ENCODE measurements around the gene SKI.
"Not testable (repeated sequence)": the region's sequence is repeated elsewhere in the genome, so short reads cannot be mapped to it uniquely, and the experiment has no call there.

Gene SKI

DNA sequence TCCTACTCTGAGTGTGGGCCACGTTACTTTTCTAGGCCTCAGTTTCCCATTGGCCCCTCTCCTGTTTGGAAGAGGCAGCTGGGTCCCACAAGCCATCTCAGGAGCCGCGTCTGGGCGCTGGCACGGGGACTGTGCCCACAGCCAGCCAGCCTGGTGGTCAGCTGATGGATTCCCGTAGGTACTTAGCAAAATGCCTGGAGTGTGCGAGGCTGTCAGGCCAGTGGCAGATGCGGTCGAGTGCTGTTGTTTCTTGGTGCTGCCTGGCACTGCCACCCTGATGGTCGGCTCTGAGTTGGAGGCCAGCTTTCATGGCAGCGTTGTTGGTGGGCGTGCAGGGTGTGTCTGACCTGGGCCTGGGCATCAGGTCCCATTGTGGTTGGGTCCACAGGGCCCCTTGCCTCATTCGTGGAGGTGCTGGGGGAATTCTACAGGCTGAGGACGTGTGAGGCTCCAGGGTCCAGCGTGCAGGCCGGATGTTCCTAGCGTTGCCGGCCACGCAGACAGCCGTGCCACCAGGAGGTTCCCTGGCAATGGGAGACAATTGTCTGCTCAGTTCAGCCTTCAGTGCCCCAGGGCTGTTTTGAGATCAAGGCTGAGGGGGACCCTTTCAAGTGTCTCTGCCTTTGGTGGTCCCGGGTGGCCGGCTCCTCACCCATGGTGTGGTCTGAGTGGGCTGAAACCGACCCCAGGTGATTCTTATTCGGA lies 20.9 kb downstream of the SKI start:
- DNase-seq, result no peak

DNA sequence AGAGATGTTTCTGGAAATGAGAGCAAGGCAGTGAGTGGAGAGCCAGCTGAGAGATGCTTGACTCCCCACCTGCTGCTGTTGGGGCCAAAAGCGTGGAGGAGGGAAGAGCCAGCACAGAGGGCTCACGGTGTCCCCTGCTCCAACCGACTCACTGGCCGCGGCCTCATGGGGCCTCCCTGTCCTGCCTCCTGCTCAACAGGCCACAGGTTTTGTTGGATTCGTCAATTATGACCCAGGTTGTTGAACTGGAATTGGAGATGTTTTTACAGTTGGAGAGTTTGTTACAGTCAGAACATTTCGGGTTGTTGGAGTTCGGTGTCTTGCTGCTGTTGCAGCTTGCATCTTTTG lies 21.4 kb downstream of the SKI start:
- DNase-seq, result no peak

DNA sequence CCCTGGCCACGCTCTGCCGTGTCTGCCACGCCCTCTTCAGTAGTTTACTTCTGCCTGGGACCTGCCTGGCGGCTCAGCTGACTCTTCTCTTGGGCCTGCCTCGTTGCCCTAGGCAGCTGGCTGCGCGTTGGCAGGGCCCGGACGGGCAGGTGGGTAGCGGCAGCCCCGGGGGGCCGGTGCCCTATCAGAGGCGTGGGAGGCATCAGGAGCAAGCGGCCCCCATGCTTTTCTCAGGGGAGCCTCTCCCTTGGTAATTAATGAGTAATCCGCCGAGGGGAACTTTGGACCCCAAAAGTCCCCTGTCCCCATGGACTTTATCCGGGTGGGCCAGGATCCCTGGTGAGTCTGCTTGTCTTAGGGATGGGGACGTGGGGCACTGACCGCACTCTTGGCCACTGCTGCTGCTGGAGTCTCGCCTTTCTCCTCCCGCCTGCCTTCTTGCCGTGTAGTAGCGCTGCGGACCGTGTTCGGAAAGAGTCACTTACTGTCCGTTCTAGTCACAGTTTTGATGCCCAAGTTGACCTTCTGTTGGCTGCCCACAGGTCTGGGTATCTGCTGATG lies 22.7 kb downstream of the SKI start:
- DNase-seq, result no peak

DNA sequence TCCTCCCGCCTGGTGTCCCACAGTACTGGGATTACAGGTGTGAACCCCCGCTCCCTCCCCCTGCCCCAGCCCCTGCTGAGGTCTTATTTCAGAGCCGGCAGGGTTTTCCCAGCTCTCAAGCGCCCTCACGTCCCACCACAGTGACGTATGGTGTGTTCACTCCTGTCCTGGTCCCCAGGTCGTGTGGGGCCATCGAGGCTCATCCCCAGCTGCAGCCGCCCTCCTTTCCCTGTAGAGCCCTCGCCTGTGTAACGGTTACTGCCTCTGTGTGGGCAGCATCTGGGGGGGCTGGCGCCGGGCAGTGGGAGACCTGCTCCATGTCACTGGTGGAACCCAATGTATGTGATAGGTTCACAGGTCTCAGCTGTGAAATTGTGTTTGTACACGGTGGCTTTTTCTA lies 23.2 kb downstream of the SKI start:
- DNase-seq, result no peak

DNA sequence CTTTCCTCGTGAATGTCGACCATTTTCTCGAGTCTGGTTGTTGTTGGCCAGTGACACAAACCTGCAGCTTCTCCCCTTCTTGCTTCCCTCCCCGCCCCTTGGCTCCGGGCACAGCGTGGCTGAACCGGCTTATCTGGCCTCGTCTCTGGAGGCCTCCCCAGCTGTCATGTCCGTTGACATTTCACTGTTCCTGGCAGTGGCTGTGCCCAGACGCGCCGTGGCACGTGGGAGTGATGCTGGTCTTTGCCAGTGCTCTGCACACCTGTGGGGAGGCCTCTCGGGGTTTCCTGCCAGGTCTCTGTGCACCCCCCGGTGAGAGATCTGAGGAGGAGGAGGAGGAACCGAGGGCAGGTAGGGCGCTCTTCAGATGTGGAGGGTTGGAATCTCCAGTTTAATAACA lies 23.7 kb downstream of the SKI start:
- DNase-seq, result no peak

DNA sequence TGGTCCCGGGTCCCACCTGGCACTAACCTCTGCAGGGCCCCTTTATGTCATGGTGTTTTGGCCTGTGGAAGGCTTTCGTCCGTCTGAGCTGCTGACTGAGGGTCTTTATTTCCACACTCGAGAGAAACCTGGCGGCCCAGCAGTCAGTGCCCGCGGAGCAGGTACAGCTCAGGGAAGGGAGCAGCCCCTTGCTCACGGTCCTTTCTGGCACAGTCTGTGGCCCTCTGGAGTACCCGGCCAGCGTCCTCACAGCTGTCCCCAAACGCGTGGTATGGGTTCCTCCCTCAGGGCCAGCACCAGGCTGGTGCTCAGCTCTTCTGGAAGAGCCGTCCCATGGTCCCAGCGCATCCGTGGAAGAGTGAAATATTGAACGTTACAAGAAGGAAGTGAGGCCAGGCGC lies 24.3 kb downstream of the SKI start:
- DNase-seq, result no peak

DNA sequence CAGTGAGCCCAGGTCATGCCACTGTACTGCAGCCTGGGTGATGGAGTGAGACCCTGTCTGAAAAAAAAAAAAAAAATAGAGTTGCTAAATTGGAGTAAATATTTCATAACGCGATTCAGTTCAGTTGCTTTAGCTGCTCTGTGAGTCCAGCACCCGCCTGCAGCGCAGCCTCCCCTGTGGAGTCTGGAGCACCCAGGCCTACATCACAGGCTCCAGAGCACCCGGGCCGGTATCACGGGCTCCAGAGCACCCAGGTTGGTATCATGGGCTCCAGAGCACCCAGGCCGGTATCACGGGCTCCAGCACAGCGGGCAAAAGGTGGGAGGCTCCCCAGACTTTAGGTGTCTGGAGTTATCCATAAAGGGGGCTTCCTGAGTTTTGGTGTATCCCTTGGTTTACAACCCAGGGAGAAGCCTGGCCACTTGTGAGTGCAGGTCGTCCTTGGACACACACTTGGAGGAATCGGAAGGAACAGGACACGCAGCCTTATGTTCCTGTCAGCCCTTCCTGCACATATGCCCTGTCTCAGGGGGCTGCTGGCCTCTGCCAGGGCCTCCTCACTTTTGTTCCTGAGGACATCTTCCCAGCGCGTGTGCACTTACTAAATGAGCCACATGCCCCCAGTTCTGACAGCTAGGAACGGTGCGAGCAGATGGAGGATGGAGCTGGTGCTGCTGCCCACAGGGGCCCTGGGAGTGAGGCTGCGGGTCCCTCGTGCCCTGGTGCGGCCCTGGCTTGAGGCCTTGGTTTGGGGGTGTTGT lies 25.1 kb downstream of the SKI start:
- DNase-seq, result no peak

DNA sequence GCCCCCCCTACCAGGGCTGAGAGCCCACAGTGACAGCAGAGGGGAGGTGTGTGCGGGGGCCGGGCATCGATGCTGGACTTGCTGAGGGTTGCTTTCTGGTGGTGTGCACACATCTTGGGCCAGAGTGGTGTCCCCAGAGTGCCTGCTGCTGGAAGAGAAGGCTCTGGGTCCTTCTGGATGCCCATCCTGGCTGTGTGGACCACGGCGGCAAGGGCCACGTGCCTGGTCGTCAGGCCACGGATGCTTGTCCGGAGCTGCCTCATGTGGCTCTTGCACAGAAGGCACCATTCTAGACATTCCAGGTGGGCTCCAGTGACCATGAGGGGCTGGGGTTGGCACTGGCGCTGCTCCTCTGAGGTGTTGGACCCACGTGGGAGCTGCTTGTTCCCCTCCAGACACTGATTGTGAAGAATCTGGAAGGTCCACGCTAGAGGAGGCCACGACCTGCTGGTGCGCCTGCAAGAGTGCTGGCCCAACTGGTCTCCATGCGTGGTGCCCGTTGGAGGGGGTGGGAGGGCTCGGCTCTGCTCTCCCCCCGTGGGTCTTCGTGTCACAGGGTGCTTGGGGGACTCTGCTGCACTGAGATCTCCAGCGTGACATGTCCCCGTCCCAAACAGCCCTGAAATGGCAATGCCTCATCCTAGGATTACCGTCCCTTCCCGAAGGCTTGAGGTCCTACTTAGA lies 25.8 kb downstream of the SKI start:
- no peak for DNase-seq

DNA sequence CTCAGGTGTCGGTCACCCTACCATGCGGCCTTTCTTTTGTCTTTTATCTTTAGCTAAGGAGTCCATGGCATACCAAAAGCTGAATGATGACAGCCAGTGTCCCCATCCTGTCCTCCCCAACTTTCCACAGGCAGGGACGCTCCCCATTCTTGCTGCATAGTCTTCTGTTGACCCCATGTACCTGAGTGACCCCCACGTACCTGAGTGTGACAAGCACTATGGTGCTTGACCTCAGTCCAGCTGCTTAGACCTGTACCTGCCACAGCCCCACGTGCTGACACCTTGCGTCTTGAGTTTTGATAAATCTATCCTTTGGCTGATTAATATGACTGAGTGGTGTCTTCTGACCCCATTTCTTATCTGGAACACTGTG lies 26.9 kb downstream of the SKI start:
- no peak for DNase-seq

DNA sequence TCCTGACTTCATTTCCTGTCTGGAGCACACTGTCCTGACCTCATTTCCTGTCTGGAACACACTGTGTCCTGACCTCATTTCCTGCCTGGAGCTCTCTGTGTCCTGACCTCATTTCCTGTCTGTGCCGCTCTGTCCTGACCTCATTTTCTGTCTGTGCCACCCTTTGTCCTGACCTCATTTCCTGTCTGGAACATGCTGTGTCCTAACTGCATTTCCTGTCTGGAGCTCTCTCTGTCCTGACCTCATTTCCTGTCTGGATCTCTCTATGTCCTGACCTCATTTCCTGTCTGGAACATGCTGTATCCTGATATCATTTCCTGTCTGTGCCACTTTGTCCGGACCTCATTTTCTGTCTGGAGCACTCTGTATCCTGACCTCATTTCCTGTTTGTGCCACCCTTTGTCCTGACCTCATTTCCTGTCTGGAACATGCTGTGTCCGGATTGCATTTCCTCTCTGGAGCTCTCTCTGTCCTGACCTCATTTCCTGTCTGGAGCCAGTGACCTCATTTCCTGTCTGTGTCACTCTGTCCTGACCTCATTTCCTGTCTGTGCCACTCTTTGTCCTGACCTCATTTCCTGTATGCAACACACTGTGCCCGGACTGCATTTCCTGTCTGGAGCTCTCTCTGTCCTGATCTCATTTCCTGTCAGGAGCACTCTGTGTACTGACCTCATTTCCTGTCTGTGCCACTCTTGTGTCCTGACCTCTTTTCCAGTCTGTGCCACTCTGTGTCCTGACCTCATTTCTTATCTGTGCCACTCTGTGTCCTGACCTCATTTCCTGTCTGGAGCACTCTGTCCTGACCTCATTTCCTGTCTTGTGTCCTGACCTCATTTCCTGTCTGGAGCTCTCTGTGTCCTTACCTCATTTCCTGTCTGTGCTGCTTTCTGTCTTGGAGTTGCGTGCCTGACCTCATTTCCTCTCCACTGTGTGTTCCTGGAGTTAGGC lies 27.6 kb downstream of the SKI start:
- peak; percentile 83 for DNase-seq

DNA sequence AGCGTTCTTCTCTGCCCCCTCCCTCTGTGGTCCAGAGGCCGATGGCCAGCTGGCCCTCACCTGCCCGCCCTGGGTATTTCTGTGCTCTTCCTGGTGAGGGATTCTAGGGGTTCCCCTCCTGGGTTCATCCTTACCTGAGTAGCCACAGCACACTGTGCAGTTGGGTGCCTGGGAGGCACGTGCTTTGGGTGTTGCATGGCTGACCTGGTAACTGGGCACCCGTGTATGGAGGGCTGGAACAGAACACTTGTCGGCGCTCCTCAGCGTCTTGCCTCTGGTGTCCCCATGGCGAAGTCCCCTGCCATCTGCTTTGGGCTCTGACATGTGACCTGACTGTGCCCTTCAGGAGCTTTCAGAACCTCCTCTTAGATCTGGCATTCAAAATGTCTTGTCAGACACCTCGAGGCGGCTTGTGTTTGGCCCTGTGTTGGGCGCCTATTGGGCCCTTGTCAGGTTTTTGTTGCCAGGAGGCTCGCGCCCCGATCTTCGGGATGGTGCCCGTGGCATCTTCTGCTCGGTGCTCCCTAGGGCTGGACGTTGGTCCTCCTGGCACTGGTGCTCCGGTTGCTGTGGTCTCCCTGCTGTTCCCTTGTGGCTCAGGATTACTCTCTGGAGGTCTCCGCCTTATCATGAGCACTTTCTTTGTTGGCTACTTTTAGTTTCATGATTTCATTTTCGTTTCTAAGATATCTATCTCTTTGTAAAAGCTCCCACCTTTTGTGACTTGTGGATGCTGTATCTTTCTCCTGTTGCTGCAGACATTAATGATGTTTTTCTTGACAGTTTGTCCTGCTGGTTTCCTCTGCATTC lies 28.5 kb downstream of the SKI start:
- DNase-seq, result no peak

DNA sequence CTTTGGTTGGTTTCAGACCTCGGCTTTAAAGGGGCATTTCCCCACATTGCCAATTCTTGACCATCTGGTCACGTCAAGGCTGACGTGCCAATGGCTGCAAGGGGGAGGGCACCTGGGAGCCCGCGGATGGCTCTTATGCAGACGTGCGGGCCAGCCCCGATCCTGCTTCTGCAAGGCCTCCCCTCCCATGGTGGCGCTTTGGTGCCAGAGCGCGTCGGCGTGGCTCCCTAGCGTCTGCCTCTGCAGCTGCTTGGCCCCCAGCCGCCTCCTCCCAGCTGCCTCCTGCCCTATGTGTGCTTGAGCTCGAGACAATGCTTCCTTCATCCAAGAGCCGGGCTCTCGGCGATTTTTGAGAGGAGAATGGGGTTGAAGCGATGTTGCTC lies 29.1 kb downstream of the SKI start:
- DNase-seq, result no peak

DNA sequence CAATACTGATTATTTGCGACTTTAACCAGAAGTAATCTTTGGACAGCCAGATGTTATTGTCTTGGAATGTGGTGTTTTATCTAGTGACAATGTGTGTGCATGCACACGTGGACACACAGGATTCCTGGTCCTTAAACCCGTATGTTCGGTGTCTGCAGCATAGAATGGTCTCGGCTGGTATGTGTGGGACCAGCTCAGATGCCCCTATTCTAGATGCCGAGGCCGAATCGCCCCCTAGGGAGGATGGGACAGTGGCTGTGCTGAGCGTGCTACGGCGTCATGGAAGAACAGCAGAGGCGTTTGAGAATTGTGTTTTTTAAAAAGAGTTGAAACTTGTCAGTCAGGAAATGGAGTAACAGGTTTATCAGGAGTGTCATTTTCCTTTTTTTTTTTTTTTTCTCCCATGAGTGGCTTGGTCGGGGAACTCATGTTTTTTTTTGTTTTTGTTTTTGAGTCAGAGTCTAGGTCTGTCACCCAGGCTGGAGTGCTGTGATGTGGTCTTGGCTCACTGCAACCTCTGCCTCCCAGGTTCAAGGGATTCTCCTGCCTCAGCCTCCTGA lies 30.1 kb downstream of the SKI start:
- no peak for DNase-seq

DNA sequence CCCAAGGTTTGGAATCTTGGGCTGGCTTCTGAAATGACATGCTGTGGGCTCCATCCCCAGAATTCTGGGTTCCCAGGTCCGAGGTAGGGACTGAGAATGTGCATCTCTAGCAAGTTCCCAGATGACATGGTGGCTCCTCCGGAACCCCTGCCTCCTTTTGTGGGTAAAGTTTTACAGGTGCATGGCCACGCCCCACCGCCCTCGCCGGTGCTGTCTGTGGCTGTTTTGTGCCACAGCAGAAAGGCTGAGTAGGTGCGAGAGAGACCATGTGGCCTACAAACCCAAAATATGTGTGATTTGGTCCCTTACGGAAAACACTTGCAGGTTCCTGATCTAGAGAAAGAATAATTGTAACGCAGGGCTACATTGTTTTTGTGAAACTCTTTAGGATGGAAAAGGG lies 30.9 kb downstream of the SKI start:
- DNase-seq, result peak; percentile 65

DNA sequence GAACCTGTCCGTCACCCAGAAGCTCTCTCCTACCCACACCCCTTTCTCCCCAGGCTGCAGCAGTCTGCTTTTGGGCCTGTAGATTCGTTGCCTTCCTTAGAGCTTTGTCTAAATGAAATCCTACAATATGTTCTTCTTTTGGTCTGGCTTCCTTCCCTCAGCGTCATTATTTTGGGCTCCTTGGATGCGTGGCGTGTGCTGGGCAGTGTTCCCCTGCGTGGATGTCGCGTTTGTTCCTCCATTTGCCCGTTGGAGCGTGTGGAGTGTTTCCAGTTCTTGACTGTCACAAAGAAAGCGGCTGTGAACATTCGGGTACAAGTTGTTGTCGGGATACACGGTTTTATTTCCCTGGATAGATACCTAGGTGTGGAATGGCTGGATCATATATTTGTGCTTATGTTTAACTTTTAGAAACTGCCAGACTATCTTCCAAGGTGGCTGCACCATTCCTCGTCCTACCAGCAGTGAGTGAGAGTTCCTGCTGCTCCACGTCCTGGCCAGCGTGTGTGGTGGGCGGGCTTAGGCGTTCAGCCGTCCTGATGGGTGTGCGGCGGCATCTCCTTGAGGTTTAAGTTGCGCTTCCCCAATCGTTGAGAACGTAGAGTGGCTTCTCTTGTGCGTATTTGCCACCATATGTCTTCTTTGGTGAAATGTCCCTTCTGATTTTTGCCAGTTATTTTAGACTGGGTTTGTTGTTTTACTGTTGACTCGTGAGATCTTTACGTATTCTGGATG lies 31.7 kb downstream of the SKI start:
- DNase-seq, result no peak

DNA sequence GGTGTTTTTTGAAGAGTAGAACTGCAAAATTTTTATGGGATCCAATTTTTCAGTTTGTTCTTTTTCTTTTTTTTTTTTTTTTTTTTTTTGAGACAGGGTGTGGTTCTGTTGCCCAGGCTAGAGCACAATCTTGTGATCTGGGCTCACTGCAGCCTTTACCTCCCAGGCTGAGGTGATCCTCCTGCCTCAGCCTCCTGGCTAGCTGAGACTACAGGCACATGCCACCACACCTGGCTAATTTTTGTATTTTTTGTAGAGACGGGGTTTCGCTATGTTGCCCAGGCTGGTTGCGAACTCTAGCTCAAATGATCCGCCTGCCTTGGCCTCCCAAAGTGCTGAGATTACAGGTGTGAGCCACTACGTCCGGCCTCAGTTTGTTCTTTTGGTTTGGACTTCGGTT lies 32.4 kb downstream of the SKI start:
- not testable (repeated sequence) for DNase-seq

DNA sequence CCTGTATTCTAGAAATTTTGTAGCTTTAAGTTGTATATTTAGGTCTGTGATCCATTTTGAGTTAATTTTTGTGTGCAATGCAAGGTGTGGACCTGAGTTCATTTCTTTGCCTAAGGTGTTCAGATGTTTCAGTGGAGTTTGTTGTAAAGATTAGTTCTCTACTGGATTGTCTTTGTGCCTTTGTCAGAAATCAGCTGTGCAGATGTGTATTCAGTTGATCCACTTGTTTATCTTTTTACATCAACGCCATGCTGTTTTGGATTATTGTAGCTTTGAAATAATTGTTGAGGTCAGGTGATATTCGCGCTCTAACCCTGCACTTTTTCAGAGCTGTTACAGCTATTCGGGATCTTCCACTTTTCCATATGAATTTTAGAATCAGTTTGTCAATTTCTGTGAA lies 32.8 kb downstream of the SKI start:
- DNase-seq, result no peak

DNA sequence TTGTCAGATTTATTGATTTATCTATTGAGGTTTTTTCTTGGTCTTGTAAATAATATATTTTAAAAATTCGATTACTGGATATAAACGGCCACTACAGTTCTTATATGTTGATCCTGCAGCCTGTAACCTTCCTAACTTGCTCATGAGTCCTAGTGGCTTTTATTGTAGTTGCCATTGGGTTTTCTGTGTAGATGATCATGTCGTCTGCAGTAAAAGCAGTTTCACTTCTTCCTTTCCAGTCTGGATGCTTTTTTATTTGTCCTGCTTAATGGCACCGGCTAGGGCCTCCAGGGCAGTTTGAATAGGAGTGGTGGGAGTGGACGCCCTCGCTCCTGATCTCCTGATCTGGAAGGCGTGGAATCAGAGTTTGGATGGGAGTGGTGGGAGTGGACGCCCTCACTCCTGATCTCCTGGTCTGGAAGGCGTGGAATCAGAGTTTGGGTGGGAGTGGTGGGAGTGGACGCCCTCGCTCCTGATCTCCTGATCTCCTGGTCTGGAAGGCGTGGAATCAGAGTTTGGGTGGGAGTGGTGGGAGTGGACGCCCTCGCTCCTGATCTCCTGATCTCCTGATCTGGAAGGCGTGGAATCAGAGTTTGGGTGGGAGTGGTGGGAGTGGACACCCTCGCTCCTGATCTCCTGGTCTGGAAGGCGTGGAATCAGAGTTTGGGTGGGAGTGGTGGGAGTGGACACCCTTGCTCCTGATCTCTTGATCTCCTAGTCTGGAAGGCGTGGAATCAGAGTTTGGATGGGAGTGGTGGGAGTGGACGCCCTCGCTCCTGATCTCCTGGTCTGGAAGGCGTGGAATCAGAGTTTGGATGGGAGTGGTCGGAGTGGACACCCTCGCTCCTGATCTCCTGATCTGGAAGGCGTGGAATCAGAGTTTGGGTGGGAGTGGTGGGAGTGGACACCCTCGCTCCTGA lies 33.6 kb downstream of the SKI start:
- not testable (repeated sequence) for DNase-seq

DNA sequence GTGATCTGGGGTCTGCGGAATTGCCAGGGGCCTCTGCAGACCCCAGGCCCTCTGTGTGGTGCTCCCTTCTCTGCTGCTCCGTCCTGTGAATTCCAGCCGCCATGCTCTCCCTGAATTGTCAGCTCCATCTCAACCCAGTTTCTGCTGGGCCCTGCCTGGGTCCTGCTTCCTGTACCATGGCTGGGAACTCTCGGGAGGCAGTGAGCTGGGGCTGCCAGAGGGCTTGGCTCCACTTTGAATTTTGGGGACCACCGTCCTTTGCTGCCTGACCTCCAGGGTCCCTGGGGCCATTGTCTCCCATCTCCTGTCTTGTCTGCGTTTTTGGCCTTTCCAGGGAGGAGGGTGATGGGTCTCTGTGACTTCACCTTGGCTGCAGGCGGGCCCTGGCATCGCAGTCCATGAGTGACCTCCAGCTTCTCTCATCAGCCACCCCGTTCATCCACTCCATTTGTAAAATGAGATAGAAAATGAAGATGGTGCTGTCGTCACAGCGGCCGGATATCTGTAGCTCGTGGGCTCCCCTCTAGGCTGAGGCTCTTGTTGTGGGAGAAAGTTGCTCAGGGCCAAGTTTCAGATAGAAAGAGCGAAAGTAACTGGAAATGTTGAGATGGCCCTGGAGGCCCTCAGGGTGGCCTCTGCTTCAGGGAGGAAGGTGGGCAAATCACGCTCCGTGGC lies 38.3 kb downstream of the SKI start:
- no peak for DNase-seq

Measured in stimulated activated CD4-positive, alpha-beta T cell treated with anti-CD3 and anti-CD28 coated beads, Interleukin-1b, Interleukin-23, amount 100 ng/mL, for 48 hours (primary cell).